GM18519 (cell line): ENCODE results near the gene ZNF155.

Experiments
- ATAC-seq: cut with Tn5 transposase; IDR thresholded peaks from one replicate; pipeline ENCODE4 v1.9.1; 2021; ENCODE audit warnings: mild to moderate bottlenecking, moderate library complexity; ENCODE audit not compliant: unreplicated experiment, low FRiP score

The ZNF155 gene

DNA sequence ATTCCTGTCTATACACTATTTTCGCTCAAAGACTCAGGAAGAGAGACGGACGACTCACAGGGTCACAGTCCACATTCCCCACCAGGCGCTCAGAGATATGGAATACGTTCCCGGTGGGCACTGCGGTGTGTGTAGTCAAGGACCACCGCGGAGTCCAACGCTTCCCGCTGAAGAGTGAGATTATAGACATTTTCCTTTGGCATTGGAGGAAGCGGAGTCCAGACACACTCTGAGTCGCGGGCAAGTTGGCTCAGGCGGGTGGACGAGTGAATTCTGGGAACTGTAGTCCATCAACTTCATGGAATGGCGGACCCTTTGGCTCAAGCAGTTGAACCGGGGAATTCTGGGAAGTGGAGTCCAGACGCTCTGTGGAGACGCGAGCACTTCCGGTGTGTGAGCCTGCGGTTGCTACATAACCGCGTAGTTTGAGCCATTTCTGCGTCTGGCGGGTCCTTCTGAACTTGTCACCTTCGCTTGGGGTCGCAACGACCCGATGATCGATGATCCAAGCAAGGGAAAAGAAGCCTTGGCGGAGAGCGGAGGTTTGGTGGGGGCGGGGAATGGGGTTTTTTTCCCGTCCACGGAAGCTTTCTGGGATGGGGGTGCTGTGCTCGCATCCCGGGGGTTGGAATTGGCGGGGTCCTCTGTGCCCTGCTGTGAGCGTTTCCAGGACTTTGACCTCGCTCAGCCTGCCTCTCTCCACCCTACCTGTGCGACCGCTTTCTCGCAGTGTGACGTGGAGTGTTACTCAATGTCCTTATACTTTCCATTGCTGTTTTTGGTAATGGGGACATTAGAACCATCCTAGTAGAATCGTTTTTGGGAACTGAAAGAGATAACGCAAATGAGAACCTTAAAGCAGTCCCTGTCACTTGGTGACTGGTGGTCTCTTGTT is 18.8 kb downstream of the ZNF155 start, which contains the start of gene ZNF230:
ZNF230 (plus strand) TSS at position 392 of the 895 bp plus-strand sequence. CDS start 4,122 bp downstream, outside the sequence.
- peak; percentile 71 for ATAC-seq

DNA sequence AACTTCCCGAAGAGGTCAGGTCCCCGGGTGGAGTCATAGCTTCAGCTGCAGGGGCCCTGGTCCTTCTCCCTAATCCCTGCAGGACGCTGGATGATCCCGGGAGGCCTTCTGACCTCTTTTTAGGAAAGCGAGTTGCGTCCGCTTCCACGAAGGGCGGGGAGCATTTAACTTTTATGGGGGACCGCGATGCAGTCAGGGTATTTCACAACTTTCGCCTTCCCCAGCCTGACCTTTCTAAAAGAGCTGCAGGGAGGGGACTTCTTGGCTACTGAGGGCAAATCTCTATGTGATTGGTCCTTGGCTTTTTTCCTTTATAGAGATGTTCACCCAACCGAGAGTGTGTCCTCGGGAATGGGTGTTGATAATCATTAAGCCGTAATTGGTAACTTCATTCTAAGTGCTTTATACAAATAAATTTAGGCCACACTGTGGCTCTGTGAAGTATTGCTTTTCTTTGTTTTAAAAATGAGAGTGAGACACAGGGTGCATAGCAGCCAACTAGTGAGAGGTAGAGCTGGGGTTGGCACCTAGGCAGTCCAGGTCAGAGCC is 19.5 kb downstream of the ZNF155 start:
- ATAC-seq = no peak

DNA sequence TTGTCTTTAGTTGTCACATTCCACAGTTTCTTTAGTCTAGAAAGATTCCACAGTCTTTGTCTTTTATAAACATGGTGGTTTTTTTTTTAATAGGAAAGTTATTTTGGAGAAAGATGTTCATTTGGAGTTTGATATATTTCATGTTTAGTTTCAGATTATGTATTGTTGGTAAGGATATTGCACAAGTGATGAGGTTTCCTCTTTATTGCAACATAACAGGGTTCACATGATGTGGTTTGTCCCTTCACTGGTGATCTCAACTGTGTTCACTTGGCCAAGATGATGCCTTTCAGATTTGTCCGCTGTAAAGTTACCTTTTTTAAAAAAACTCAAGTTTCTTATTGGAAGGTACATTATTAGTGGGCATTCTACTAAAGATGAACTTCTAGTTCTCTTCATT is 22.0 kb downstream of the ZNF155 start:
- no peak for ATAC-seq

DNA sequence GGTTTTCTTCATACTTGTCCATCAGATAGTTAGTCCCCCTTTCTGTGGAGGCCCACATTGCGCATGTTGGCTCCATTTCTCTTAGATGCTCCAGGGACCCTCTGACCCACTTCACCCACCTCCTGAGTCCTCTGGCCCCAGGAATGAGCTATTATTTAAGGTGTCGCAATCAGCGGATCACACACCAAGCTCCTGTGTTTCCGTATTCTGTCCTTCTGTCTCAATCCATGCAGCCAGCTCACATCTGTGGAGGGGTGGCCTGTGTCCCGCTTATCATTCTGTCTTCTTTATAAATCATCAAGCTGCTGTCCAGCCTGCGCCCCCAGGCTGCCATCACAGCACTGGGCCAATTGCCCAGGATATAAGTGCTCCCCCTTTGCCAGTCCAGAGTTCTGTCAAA is 23.5 kb downstream of the ZNF155 start:
- ATAC-seq = no peak

DNA sequence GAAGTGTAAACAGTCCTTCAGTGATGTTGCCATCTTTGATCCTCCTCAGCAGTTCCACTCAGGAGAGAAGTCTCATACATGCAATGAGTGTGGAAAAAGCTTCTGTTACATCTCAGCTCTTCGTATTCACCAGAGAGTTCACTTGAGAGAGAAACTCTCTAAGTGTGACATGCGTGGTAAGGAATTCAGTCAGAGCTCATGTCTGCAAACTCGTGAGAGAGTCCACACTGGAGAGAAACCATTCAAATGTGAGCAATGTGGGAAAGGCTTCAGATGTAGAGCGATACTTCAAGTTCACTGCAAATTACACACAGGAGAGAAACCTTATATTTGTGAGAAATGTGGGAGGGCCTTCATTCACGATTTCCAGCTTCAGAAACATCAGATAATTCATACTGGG is 26.5 kb downstream of the ZNF155 start:
- ATAC-seq = no peak

DNA sequence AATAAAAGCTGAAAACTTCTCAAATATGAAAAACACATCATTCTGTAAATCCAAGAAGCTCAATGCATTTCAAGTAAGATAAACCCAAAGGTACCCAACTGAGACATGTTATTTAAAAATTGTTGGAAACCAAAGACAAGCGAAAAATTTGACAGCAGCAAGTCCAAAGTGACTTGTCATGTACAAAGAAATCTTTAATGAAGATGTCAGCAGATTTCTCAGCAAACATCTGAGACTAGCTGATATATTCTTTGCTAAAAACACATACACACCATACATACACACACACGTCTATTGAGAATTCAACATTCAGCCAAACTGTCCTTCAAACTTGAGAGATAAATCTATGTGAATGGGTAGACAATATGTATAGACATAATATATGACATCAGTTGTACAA is 35.5 kb downstream of the ZNF155 start:
- ATAC-seq = no peak

DNA sequence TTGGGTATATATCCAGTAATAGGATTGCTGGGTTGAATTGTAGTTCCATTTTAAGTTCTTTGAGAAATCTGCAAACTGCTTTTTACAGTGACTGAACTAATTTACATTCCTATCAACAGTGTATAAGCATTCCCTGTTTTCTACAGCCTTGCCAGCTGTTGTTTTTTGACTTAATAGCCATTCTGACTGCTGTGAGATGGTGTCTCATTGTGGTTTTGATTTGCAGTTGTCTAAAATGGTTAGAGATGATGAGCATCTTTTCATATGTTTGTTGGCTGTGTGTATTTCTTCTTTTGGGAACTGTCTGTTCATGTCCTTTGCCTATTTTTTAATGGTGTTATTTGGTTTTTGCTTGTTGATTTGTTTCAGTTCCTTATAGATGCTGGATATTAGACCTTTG is 37.2 kb downstream of the ZNF155 start:
- no peak for ATAC-seq

DNA sequence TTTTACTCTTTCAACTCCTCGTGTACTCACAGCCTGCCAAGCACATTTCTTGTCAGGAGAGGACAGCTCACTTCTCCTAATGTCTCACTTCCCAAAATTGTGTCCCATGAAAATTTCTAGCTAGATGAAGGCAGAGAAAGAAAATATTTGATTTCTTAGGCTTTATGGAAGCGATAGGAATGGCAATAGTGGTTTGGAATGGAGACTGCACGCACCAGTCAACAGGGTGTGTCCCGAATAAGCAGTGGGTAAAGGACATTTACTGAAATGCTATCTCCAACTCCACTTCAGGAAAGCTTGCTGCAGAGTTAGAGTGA is 40.9 kb downstream of the ZNF155 start:
- no peak for ATAC-seq

DNA sequence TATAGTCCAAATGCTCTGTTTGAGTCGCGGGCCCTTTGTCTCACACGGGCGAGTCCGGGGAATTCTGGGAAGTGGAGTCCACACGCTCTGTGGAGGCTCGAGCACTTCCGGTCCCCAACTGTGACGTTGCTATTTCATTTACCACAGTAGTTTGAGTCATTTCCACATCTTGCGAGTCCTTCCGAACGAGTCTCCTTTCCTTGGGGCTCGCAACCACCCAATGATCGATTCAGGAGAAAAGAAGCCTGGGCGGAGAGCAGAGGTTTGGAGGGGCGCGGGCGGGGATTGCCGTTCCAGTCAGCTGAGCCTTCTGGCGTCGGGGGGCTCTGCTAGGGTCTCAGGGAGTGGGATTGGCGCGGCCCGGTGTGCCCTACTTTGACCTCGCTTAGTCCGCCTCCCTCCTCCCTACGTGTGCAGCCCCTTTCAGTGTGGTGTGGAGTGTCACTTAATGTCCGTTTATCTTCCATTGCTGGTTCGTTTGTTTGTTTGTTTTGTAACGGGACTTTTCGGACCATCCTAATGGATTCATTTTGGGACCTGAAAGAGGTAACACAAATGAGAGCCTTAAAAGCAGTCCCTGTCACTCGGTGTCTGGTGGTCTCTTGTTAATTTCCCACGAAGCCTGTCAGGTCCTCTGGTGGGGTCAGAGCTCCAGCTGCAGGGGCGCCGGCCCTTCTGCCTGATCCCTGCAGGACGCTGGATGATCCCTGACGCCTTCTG is 41.4 kb downstream of the ZNF155 start, which contains the start of gene ZNF222:
ZNF222 (plus strand) TSS at position 163 of the 720 bp plus-strand sequence; CDS start at position 221, 58 bp downstream.
- ATAC-seq = peak; percentile 69

DNA sequence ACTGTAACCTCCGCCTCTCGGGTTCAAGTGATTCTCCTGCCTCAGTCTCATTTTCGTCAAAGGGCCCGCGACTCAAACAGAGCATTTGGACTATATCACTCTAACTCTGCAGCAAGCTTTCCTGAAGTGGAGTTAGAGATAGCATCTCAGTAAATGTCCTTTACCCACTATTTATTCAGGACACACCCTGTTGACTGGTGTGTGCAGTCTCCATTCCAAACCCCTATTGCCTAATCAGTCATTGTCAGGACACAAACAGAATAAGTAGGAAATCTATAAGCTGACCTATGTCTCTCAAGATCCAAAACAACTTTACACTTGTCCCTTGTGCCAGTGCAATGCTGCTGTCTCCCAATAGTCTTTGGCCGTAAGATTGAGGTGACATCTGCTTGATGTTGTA is 42.6 kb downstream of the ZNF155 start:
- no peak for ATAC-seq

DNA sequence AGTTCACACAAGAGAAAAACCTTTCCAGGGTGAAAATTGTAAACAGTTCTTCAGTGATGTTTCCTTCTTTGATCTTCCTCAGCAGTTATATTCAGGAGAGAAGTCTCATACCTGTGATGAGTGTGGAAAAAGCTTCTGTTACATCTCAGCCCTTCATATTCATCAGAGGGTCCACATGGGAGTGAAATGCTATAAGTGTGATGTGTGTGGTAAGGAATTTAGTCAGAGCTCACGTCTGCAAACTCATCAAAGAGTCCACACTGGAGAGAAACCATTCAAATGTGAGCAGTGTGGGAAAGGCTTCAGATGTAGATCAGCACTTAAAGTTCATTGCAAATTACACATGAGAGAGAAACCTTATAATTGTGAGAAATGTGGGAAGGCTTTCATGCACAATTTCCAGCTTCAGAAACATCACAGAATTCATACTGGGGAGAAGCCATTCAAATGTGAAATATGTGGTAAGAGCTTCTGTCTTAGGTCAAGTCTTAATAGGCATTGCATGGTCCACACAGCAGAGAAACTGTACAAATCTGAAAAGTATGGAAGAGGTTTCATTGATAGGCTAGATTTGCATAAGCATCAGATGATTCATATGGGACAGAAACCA is 48.1 kb downstream of the ZNF155 start:
- no peak for ATAC-seq

DNA sequence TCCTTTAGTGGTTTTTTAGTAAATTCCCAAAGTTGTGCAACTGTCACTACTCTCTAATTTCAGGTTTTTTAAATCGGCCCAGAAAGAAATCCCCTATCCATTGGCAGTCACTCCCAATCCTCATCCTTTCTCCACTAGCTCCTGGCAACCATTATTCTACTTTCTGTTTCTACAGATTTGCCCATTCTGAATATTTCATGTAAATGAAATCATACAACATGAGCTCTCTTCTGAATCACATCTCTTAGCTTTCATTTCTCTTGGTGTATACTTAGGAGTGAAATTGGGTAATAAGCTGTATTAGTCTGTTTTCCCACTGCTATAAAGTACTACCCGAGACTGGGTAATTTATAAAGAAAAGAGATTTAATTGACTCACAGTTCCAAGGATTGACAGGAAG is 58.2 kb downstream of the ZNF155 start:
- no peak for ATAC-seq
